ENCODE data around the gene C5orf15.
A peak's percentile ranks its signal among the peaks of the same experiment; 100 is the strongest.
"Not testable (repeated sequence)": the region's sequence is repeated elsewhere in the genome, so short reads cannot be mapped to it uniquely, and the experiment has no call there.

Gene C5orf15

GRCh38 chr5:133935991-133936650, 32.3 kb downstream of the C5orf15 start:
- not testable (repeated sequence) for DNase-seq

GRCh38 chr5:133935667-133935940, 32.8 kb downstream of the C5orf15 start:
- DNase-seq: no peak

- no peak for DNase-seq
Observed at GRCh38 chr5:133934822-133935666, 33.4 kb downstream of the C5orf15 start.

- DNase-seq: no peak
Observed at GRCh38 chr5:133934311-133934710, 34.1 kb downstream of the C5orf15 start.

GRCh38 chr5:133933670-133934295, 34.6 kb downstream of the C5orf15 start:
- no peak for DNase-seq

- no peak for DNase-seq
Observed at GRCh38 chr5:133933169-133933509, 35.3 kb downstream of the C5orf15 start.

- DNase-seq: no peak
Observed at GRCh38 chr5:133932441-133933168, 35.8 kb downstream of the C5orf15 start.

GRCh38 chr5:133931546-133931945, 36.9 kb downstream of the C5orf15 start:
- no peak for DNase-seq

- DNase-seq: no peak
Observed at GRCh38 chr5:133930813-133931090, 37.7 kb downstream of the C5orf15 start.

- DNase-seq: peak; percentile 84
Observed at GRCh38 chr5:133930061-133930812, 38.2 kb downstream of the C5orf15 start.

- no peak for DNase-seq
Observed at GRCh38 chr5:133928587-133929393, 39.6 kb downstream of the C5orf15 start.

- DNase-seq: no peak
Observed at GRCh38 chr5:133927300-133928180, 40.9 kb downstream of the C5orf15 start.

GRCh38 chr5:133926489-133927299, 41.7 kb downstream of the C5orf15 start:
- no peak for DNase-seq

GRCh38 chr5:133925866-133926488, 42.4 kb downstream of the C5orf15 start:
- DNase-seq: no peak

GRCh38 chr5:133925269-133925668, 43.2 kb downstream of the C5orf15 start:
- DNase-seq: no peak

- no peak for DNase-seq
Observed at GRCh38 chr5:133924221-133924920, 44.1 kb downstream of the C5orf15 start.

GRCh38 chr5:133921979-133922378, 46.4 kb downstream of the C5orf15 start:
- no peak for DNase-seq

- no peak for DNase-seq
Observed at GRCh38 chr5:133921069-133921468, 47.4 kb downstream of the C5orf15 start.

Measured in stimulated activated CD8-positive, alpha-beta memory T cell treated with anti-CD3 and anti-CD28 coated beads, Interleukin-4, amount 100 ng/mL, for 48 hours (primary cell).